ENCODE data around the gene PTBP1. TPM values are rescaled to one million over a fixed set of nuclear protein-coding genes. Genes with fewer than 3 reads are reported as not detected.

The PTBP1 gene
- total and polyA plus RNA-seq, 9 of the 15 experiments (the other 6 are each of a cell fraction or from before 2014, with no cell fraction given): 14.0 to 759 (median 234) TPM

- TF ChIP-seq REST (IDR thresholded peaks at IDR 0.05; ENCODE audit: borderline replicate concordance) (peak; percentile 68; the same call in 1 of the 2 replicates), REST (CRISPR knock-in tag; IDR thresholded peaks at IDR 0.05; ENCODE audit: low read depth) (no peak)
Measured at GRCh38 chr19:771332-771785, 25.9 kb upstream of the PTBP1 start (continued).

Measured in K562 (cell line).